Caki2 (cell line): ENCODE data around the gene PHC2. TPM values are rescaled to one million over a fixed set of nuclear protein-coding genes. Genes with fewer than 3 reads are reported as not detected.

Experiments used
- DNase-seq: peaks from one replicate; pipeline ENCODE4 v3.0.0-alpha.2; 2015; ENCODE audit warnings: low read depth
- in situ Hi-C: cut with HindIII; loops from 2 replicates; pipeline ENCODE4 v1.10.0; 2016; ENCODE audit warnings: low sequenced_read_pairs, low pct_unique_long_range_greater_than_20kb, mixed read lengths
- total RNA-seq: library from RNA; depleted of rRNA; stranded (reverse); fragments of >200 nt; shearing (Covaris generic); gene quantifications from 2 replicates; pipeline ENCODE4 v1.2.3, GENCODE V29; 2014; ENCODE audit warnings: low replicate concordance

Gene PHC2
- total RNA-seq, 1 experiment from 2014 or later = 82.5 TPM

DNA sequence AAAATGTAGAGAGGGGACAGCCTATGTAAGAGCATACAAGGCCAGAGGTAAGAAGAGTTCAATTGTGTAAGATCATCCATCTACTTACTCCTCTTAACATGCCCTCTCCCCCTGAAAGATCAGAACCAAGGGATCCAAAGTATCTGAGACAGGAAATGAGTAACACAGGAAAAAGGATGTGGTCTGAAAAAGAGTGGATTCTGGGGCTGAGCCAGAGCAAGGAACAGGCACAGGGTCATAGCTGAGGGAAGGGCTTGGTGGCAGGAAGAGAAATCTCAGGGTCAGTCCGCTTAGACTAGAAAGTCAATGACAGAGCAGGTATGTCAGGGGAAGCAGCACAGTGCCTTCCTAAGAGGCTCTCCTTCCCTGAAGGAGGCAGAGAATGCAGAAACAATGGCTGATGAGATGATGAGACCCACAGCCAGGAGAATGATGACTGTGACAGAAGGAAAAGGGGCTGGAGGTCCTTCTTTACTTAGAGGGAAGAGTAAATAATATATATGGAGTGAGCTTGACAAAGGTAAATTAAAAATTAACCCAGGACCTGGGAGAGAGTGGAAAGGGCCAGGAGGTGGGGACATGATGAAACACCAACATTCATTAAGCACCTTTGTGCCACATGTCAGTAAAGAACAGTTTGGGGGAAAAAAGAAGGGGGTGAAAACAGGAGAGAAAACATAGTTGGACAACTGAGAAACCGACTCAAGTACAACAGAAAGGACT is 83.8 kb downstream of the PHC2 start:
- in situ Hi-C loops = no loop called here
- DNase-seq = peak; percentile 71

DNA sequence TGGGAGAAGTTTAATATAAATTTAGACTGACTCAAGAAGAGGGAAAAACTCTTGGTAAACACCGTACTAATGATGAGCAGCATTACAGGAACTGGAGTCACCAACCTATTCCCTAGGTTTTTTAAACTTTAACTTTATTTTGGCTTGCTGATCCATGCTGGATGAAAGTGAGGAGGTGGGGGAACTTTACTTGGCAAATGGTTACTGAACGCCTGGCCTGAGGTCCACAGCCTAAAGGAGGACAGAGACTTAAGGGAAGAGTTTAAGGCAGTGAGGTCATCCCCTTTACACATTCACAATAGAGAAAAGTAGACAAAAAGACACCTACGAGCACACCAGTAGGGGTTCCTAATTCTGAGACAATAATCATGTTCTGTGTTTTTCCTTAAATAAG is 84.4 kb downstream of the PHC2 start:
- in situ Hi-C loops = no loop called here
- no peak for DNase-seq

DNA sequence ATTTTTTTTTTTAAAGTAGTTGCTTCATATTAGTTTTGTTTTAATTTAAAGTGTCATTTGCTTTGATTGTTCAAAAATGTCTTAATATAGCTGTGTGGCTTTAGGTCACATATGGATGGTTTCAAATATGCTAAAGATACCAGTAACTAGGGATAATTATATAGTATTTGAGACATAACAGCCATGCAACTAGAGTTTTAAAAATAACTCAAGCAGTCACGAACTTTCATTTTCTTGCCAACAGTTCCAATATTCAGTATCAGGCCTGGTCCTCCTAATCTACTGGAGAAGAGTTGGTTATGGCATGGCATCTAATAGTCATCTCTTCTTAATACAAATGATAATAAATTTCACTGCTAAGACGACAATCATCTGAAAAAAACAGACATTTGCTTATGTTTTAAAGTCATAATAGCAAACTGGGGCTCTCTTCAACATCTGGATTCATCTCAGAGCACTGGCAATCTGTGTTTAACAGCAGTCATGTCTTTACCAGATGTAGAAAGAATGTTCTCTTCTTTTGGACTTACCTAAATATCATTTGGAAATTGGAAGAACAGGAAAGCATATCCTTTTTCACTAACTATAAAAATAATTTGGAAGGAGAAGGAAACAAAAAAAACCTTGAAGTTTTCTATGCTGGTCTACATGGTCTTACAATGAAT is 85.9 kb downstream of the PHC2 start:
- in situ Hi-C loops = no loop called here
- no peak for DNase-seq

DNA sequence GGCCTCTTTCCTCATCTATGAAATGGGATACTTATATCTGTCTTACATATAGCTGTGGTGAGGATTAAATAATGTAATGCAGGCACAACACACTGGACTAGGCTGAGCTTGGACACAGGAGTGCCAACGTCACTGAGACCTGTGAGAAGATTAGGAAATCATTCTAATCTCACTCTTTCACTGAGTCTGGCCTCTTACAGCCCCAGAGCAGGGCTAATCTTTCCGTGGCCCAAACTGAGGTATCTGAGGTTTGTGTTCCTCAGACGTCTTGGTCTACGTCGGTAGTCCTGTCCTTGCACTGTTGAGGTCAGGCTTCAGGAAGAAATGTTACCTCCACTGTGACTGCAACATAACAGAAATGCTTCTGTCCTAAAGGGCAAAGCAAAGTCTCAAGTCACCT is 87.4 kb downstream of the PHC2 start:
- in situ Hi-C loops = no loop called here
- no peak for DNase-seq

DNA sequence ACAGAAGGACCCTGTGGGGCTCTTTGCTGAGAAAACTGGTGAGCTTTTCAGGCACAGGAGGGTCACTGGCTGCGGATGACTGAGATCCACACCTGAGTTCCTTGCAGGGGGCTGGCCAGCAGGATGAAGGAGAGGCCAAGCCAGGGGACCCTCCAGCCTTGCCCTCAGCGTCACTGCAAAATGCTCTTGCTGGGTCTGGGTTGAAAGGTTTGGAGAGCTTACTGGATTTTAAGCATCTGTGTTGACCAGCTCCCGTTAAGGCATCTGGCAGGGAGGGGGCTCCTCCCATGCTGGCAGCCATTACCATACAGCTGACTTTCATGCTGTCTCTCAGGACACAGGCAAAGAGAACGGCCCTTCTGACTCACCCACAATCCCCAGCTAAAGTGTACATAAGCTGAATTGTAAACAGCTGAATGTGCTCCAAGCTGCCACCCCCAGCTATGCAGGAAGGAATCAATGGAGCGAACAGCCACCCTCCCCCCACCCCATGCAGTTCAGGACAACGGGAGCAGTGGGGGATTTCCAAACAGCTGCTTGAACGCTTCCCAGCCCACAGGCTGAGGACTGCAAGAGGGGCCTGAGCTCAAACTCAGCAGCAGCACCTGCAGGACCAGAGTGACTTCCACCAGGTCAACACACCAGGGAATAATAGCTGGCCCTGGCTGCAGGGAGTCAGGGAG is 88.7 kb downstream of the PHC2 start:
- in situ Hi-C loops = no loop called here
- DNase-seq = peak; percentile 95

DNA sequence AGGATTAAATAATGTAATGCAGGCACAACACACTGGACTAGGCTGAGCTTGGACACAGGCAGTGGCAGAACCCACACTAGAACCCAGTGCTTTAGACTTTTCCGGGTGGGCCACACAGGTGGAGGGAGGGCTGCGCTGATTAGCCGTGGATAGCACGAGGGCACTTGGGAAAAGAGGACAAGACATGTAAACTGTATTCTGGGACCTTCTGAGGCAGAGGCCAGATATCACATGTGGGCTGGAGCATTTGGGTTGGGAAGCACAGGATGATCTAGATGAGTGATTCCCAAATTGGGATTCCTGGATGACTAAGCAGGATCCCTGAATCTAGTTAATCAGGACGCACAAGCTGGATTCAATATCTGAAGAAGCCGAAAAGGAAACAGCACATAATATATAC is 89.7 kb downstream of the PHC2 start:
- DNase-seq = no peak
- in situ Hi-C loops = no loop called here

DNA sequence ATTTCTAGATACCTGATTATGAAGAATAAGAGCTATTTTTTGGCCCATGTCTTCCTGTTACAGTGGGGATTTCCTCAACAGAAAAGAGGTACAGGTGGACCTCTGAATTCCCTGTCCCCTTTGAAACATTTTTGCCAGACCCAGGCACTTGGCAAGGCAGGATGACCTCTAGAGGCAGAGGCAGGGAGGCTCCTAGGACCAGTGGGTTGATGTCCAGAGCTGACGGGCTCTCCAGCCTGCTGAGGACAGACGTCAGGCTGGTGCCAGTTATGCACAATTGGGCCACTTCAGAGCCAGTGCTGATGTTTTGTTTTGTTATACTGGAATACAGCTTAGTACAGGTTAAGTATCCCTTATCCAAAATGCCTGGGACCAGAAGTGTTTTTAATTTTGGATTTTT is 91.5 kb downstream of the PHC2 start:
- no peak for DNase-seq
- in situ Hi-C loops = no loop called here

DNA sequence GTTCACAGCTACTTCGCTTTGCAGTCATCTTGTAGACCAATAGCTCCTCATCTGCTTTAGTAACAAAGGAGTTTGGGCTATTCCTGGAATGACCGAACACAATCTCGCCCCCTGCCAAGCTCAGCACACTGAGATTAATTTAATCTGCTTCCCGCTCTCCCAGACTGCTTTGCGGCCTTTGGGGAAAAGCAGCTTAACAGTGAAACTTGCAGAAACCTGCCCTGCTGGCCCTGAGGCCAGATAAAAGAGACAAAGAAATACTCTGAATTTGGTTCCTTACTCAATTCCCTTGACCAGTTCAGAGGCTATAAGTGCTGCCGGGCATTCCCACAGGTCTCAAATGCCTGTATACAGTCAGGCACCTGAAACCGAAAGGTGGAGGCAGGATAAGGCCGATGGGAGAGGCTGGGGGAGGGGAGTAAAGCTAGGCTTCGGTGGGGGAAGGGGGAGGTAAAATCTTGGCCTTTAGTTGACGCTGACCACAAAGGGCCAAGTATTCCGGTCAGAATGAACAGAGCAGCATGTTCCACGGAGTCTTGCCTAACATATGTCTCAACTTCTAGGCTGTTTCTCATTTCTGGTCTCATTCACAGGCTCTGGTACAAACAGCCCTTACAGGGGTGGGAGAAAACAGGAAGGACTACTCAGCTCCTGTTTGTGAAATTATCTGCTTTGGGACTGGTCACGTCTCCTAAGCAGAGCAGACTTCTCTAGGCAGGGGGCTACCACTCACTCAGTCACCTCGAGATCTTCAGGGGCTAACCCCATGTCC is 92.3 kb downstream of the PHC2 start:
- DNase-seq = no peak
- in situ Hi-C loops = no loop called here

DNA sequence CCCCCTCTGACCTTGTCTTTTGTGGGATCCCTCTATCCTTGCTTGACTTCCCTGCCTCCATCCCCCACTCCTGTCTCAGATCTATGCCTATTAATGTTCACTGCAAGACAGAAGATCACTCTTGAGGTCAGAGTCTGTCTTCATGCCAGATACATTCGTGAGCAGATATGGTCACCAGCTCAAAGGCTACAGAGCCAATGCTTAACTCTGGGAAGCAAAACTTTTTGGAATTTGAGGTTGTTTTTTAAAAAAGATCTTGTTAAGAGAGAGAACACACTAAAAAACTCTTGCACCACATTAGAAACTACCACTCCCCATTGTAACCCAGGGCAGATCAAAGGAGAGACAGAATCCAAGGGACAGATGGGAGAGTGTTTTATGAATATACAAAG is 92.9 kb downstream of the PHC2 start:
- no peak for DNase-seq
- in situ Hi-C loops = no loop called here

DNA sequence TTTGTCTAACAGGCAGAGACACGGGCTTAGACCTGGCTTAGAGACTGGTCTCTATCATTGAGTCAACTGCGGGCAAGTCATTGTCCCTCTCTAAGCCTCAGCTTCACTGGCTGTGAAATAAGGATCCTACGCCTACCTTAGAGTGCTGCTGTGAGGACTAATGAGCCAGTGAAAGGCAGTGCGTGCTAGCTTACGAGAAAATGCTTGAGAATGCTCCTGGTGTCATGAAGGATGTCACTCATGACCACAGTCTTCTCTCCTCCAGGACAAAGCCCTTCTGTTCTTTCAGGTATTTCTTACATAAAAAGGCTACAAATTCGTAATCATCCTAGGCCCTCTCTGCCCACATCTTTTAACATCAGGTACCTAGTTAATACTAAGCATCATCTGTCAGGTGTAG is 93.5 kb downstream of the PHC2 start:
- in situ Hi-C loops = no loop called here
- DNase-seq = no peak

DNA sequence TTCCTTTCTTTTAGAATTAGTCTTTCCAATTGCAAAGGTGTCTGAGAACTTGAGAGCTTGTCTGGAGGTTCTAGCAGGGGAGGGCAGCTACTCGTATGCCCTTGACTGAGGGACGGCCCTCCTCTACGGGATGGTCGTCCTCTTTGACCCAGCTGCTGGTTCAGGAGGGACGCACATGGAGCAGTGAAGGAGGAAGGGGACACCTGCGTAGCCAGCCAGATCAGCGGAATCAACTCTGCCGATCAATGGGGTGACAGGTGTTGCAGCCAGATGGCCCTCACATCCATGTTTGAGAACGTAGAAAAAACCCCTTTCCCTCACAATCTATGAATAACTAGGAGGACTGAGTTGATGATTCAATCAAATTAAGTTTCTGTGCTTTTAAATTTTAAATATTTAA is 94.3 kb downstream of the PHC2 start:
- DNase-seq = no peak

DNA sequence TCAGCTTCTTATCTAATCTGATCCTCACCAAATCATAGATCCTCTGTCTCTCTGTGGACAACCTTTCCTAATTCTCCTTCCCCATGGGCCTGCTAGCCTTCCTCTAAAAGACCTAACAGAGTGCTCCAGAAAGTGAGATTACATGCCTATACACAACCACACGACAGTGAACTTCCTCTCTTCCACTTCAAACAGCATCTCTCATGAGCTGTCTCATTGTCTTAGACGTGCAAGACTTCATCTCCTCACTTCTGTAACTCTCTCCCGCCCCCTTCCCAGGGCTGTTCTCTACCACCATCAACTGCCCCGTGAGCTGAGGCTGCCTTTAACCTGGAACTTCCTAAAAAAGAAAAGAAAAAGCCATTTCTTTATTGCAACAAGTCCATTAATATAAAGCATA is 95.9 kb downstream of the PHC2 start:
- DNase-seq = no peak
- in situ Hi-C loops = no loop called here

More for the DNA sequence above, 94.3 kb downstream of the PHC2 start:
- in situ Hi-C loops = no loop called here

DNA sequence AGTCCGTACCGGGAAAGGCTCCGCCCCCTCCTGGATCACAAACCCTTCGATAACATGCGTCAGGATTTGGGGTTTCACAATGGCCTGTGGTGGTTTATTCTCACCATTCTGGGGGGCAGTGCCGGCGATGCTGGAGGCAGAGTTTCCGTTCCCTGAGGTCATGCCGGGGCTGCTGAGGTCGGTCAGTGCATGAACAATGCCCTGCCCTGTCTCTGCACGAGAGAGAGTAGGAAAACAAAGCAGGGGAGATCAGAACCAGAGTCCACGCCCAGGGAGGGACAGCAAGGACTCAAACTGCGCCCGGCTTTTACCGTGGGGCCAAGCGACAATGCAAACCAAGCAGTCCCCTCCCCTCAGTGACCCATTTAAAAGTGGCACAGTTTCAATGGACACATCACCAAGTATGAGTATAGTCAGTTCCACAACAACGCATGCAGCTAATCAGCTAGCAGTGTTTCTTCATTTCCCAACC is 96.8 kb downstream of the PHC2 start:
- DNase-seq = no peak
- in situ Hi-C loops = no loop called here

DNA sequence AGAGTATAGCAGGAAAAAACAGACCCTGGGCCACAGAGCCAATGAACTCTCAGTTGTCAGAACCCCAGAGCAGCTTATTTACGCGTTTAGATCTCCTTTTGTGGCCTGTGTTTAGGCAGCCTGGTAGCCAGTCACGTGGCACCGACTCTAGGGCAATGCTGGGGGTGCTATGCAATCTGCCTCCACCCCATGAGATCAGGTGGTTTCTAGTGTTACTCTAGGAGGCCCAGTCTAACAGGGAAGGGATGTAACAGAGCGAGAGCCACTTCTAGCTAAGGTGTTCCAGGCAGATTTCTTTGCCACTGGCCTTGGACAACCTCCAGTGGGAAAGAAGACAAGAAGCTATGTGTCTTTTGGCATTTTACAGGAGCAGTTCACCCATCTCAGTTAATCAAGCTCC is 98.0 kb downstream of the PHC2 start:
- DNase-seq = no peak
- in situ Hi-C loops = no loop called here

DNA sequence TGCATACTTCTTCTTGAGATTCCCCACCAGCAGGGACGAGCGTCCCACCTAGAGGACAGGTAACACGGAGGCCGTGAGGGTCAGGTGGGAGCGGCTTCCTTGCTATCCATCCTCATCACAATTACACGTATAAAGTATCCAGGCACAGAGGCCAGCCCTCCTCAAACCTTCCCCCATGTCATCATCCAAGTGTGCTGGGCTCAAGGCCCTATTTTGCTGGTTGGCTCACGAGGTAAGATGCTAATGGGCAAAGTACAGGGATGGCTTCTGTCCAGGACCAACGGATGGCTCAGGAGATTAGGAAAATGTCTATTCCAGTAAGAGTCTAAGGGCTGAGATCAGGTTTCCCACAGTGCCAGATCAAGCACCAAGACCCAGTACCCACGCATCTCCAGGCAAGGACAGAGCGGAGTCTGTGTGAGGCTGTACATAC is 98.5 kb downstream of the PHC2 start:
- in situ Hi-C loops = no loop called here
- DNase-seq = no peak

DNA sequence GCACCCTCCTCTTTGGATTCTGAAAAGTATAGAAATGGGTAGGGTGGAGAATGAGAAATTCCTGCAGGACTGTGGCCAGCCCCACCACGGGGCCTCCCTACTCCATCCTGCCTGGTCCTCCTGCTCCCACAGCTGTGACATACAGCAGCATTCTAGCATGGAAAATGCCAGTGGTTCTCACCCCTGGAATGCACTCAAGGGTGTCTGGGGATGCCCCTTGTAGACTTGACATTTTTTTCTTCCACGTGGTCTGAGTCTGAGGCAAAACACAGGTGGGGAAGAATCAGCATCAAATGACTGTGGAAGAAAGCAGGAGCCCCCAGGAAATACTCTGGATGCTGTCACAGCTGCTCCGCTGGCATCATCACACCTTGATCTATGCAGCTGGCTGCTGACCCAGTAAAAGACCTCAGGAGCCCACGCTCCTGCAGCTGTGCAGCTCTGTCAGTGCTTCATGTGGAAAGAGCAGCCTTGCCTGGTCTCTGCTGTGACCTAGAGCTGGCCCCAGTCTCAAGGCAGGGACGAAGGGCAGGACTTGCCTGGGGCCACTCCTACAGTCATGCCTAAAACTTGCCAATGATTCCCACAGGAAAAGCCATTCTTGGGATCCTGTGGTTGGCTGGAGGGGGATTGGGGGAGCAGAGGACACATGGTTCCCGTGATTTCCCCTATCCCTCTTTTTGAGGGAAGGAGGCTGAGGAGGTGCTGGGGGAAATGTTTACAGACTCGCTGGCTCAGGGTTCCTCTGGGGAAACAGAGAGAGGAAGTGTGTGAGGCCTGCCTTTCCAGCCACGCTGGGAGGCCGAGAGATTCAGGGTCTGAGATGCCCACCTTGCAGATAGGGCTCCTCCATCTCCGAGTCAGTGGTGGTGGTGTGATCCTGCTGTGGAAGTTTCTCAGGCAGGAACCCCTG is 99.2 kb downstream of the PHC2 start:
- DNase-seq = no peak
- in situ Hi-C loops = no loop called here

DNA sequence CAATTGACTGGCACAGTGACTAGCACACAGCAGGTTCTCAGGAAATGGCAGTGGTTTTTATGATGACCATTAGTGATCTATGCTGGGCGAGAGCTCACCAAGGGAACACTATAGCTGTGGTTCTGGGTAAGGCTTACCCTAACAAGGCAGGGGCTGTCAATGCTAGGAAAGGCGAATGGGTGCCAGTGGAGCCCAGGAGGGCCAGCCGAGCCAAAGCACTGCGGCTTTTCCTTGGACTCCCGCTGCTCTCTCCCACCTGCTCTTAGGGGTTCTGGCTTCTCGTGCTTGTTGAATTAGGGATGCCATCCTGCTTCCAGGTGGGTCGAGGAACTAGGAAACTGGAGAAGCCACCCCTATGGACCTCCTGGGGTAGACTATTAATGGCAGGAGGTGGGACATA is 100.0 kb downstream of the PHC2 start:
- DNase-seq = no peak
- in situ Hi-C loops = no loop called here

DNA sequence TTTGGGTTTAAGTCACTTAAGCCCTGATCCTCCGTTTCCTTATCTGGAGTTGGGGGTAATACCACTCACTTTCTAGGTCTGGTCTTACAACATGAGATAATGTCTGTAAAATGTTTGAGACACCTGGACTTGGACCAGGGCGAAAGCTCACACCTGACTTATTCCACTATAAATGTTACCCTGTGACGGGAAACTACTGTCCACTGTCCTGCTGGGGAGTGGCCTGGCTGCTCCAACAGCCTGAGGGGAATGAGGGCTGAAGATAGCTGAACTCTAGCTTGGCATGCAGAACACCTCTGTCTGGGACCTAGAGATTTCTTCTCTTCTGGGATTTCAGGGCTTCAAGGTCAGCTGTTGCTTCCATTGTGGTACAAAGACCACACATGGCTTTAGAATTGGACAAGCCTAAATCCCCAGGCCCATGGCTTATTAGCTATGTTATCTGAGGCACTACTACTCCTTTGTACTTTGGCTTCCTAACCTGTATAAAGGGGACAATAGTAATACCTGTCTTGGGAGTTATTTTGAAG is 100.5 kb downstream of the PHC2 start:
- DNase-seq = no peak
- in situ Hi-C loops = no loop called here
